Uterus (tissue), 4 donors: ENCODE data around the gene PLB1. TPM values are rescaled to one million over a fixed set of nuclear protein-coding genes. Genes with fewer than 3 reads are reported as not detected.
A peak's percentile ranks its signal among the peaks of the same experiment; 100 is the strongest.

ENCODE experiments used
- DNase-seq, 2 donors: peaks; one replicate each; pipeline ENCODE4 v3.0.0-alpha.2; 2019 to 2020
- H3K27ac ChIP-seq, 2 donors: fragments of 200-600 bp; sonication (generic); 1 replicate in 1 of 2; 2 replicates in 1 of 2; pipeline ENCODE4 v1.5.1; 2016 to 2018
- H3K27me3 ChIP-seq, 2 donors: fragments of 200-600 bp; sonication (generic); one replicate each; pipeline ENCODE4 v1.5.1; 2018 to 2019; ENCODE audit warnings: control low read depth in 1 of 2
- H3K36me3 ChIP-seq, 2 donors: fragments of 200-600 bp; sonication (generic); one replicate each; pipeline ENCODE4 v1.5.1; 2019; ENCODE audit warnings: control low read depth in 1 of 2
- H3K4me1 ChIP-seq, 2 donors: fragments of 200-600 bp; sonication (generic); one replicate each; pipeline ENCODE4 v1.5.1; 2018 to 2019; ENCODE audit warnings: control low read depth in 1 of 2
- H3K4me3 ChIP-seq, 2 donors: fragments of 200-600 bp; sonication (generic); 1 replicate in 1 of 2; 2 replicates in 1 of 2; pipeline ENCODE4 v1.5.1; 2018 to 2019; ENCODE audit warnings: mild to moderate bottlenecking in 1 of 2
- H3K9me3 ChIP-seq, 2 donors: fragments of 200-600 bp; sonication (generic); one replicate each; pipeline ENCODE4 v1.5.1; 2019; ENCODE audit warnings: control low read depth in 1 of 2
- CTCF ChIP-seq, 4 experiments: fragments of 200-600 bp in 2 of 4; fragments of 450-650 bp in 2 of 4; sonication (generic) in 2 of 4; IDR thresholded peaks; one replicate each; pipeline ENCODE4 v1.5.1; 2016 to 2019; ENCODE audit warnings: antibody characterized with exemption in 4 of 4, mild to moderate bottlenecking in 2 of 4, moderate library complexity in 1 of 4
- POLR2A ChIP-seq, 2 donors: fragments of 450-650 bp; IDR thresholded peaks; one replicate each; pipeline ENCODE4 v1.6.1; 2016; ENCODE audit warnings: antibody characterized with exemption in 2 of 2, mild to moderate bottlenecking in 1 of 2, moderate library complexity in 1 of 2
- intact Hi-C: fragments of 100-400 bp; cut with DNase I; formaldehyde crosslinking; loops from one replicate; pipeline ENCODE4 v1.15.1; 2023; ENCODE audit warnings: low total_unique reads
- total RNA-seq, 4 donors: library from RNA; depleted of rRNA in 3 of 4; stranded (reverse); fragments of >200 nt in 3 of 4; gene quantifications; one replicate each; pipeline versions ENCODE4 v1.1.0 to v1.2.4, GENCODE V29; 2014 to 2023
- donor health status: DM: yes; HTN: yes; CAD: no.

The PLB1 gene
- total RNA-seq, 4 donors from 2014 or later = 2.9 to 12.4 (median 5.2) TPM

GRCh38 chr2:28588292-28588670, 92.4 kb downstream of the PLB1 start:
- intact Hi-C loops = no loop called here
- H3K27ac ChIP-seq = no peak overlapping the region

GRCh38 chr2:28589746-28590463, 94.0 kb downstream of the PLB1 start:
- TF ChIP-seq CTCF (IDR thresholded peaks at IDR 0.05) = no peak
- no peak for TF ChIP-seq POLR2A (IDR thresholded peaks at IDR 0.05)
- no peaks in the 10 kb centered on the region for H3K36me3 ChIP-seq
- intact Hi-C loops = loop anchor here (10.0 kb wide), 1 partner anchor 165 kb away; the partner anchor contains the start of gene PPP1CB
- H3K4me1 ChIP-seq = peaks cover 0 to under 1% of the 10 kb centered on the region in 2 donors
- H3K27ac ChIP-seq = no peak overlapping the region
- H3K4me3 ChIP-seq = no peak overlapping the region
- no peaks in the 10 kb centered on the region for H3K9me3 ChIP-seq
- no peaks in the 10 kb centered on the region for H3K27me3 ChIP-seq
- DNase-seq = peak in 1 of 2 donors; percentile 11

More at GRCh38 chr2:28588292-28588670, 92.4 kb downstream of the PLB1 start:
- Histone ChIP-seq H3K4me3 (no peak overlapping the region), H3K36me3 (no peaks in the 10 kb centered on the region), H3K9me3 (no peaks in the 10 kb centered on the region), H3K27me3 (no peaks in the 10 kb centered on the region), H3K4me1 (peaks cover 4 to 12% of the 10 kb centered on the region in 2 donors)
- no peak for TF ChIP-seq CTCF (IDR thresholded peaks at IDR 0.05)
- TF ChIP-seq POLR2A (IDR thresholded peaks at IDR 0.05) = no peak
- peak in 1 of 2 donors; percentile 4 for DNase-seq

GRCh38 chr2:28590496-28591301, 94.8 kb downstream of the PLB1 start:
- intact Hi-C loops = loop anchor here (10.0 kb wide), 1 partner anchor 164 kb away; the partner anchor contains the start of gene PPP1CB
- Histone ChIP-seq H3K4me1 (no peaks in the 10 kb centered on the region), H3K36me3 (no peaks in the 10 kb centered on the region), H3K9me3 (no peaks in the 10 kb centered on the region), H3K27ac (no peak overlapping the region), H3K27me3 (no peaks in the 10 kb centered on the region), H3K4me3 (no peak overlapping the region)
- peak in 1 of 2 donors; percentile 9 for DNase-seq
- TF ChIP-seq CTCF (IDR thresholded peaks at IDR 0.05) (no peak), POLR2A (IDR thresholded peaks at IDR 0.05) (no peak)

GRCh38 chr2:28591711-28592335, 96.0 kb downstream of the PLB1 start:
- TF ChIP-seq CTCF (IDR thresholded peaks at IDR 0.05) (no peak), POLR2A (IDR thresholded peaks at IDR 0.05) (no peak)
- H3K36me3 ChIP-seq = no peaks in the 10 kb centered on the region
- H3K4me1 ChIP-seq = no peaks in the 10 kb centered on the region
- intact Hi-C loops = loop anchor here (2.0 to 10.0 kb wide), 2 partner anchors 25 to 163 kb away; partner anchors contain the start of gene PPP1CB
- no peak overlapping the region for H3K4me3 ChIP-seq
- H3K27me3 ChIP-seq = no peaks in the 10 kb centered on the region
- no peak overlapping the region for H3K27ac ChIP-seq
- H3K9me3 ChIP-seq = no peaks in the 10 kb centered on the region
- peak in 1 of 2 donors; percentile 6 for DNase-seq
